A673 (cell line): ENCODE results near the gene SUSD4. TPM values are rescaled to one million over a fixed set of nuclear protein-coding genes. Genes with fewer than 3 reads are reported as not detected.

Experiments used
- BruUV-seq: library from RNA; stranded (reverse); fragments of 400-500 nt; replicated peaks from 2 replicates; lab custom pipeline; 2021; lab: Mats Ljungman, UMichigan
- CTCF ChIA-PET: fragments of 300-600 bp; sonication (Branson Sonifier 250); formaldehyde crosslinking; loops from one replicate; lab custom pipeline; 2022; ENCODE audit warnings: antibody characterized with exemption; lab: Charles Lee
- POLR2A ChIA-PET: fragments of 300-600 bp; sonication (Branson Sonifier 250); formaldehyde crosslinking; loops from one replicate; lab custom pipeline; 2022; ENCODE audit warnings: antibody characterized with exemption; ENCODE audit not compliant: low non-redundant PET; lab: Charles Lee
- DNase-seq: peaks from one replicate; pipeline ENCODE4 v3.0.0-alpha.2; 2015; ENCODE audit warnings: low spot score
- H3K27ac ChIP-seq: fragments of 200-600 bp; sonication (generic); 2 replicates; pipeline ENCODE4 v1.5.1; 2016; ENCODE audit warnings: mixed run types, low read depth, mild to moderate bottlenecking, mixed read lengths, antibody characterized with exemption, low read length; ENCODE audit not compliant: poor library complexity, severe bottlenecking
- H3K27me3 ChIP-seq: fragments of 200-600 bp; sonication (generic); replicated peaks from 2 replicates; pipeline ENCODE4 v1.6.1; 2017; ENCODE audit warnings: mixed run types, low read depth, mild to moderate bottlenecking, mixed read lengths, antibody characterized with exemption, low read length; ENCODE audit not compliant: insufficient read depth, poor library complexity
- H3K36me3 ChIP-seq: fragments of 200-600 bp; sonication (generic); 2 replicates; pipeline ENCODE4 v1.6.1; 2016; ENCODE audit warnings: mixed run types, mild to moderate bottlenecking, mixed read lengths, antibody characterized with exemption, low read length; ENCODE audit not compliant: insufficient read depth, poor library complexity, severe bottlenecking
- H3K4me1 ChIP-seq: fragments of 200-600 bp; sonication (generic); 2 replicates; pipeline ENCODE4 v1.6.1; 2017; ENCODE audit warnings: mixed run types, mild to moderate bottlenecking, mixed read lengths, antibody characterized with exemption, low read length; ENCODE audit not compliant: insufficient read depth, poor library complexity, severe bottlenecking
- H3K4me3 ChIP-seq: fragments of 200-600 bp; sonication (generic); 2 replicates; pipeline ENCODE4 v1.5.1; 2016; ENCODE audit warnings: low read depth, mixed run types, mild to moderate bottlenecking, mixed read lengths, low read length; ENCODE audit not compliant: poor library complexity, severe bottlenecking
- H3K9me3 ChIP-seq: fragments of 200-600 bp; sonication (generic); 2 replicates; pipeline ENCODE4 v1.6.1; 2016; ENCODE audit warnings: mixed run types, low read depth, mild to moderate bottlenecking, mixed read lengths, antibody characterized with exemption, low read length; ENCODE audit not compliant: poor library complexity, severe bottlenecking
- CTCF ChIP-seq: fragments of 300-800, 200-600 bp; sonication (generic); conservative IDR thresholded peaks from 2 replicates; pipeline ENCODE4 v1.5.1; 2017; ENCODE audit warnings: low read depth, mild to moderate bottlenecking, antibody characterized with exemption, low read length, moderate library complexity, mixed read lengths
- EZH2 ChIP-seq: fragments of 200-600 bp; sonication (generic); IDR thresholded peaks from 2 replicates; pipeline ENCODE4 v1.6.1; 2017; ENCODE audit warnings: borderline replicate concordance, low read depth, mild to moderate bottlenecking, mixed read lengths, antibody characterized with exemption, low read length; ENCODE audit not compliant: poor library complexity, severe bottlenecking
- intact Hi-C: fragments of 100-400 bp; cut with micrococcal nuclease; formaldehyde crosslinking; loops from one replicate; pipeline ENCODE4 v1.10.0; 2022; ENCODE audit not compliant: unreplicated experiment
- total RNA-seq: library from RNA; stranded (reverse); gene quantifications from 2 replicates; pipeline ENCODE4 v1.2.3, GENCODE V29; 2021

The SUSD4 gene
- total RNA-seq, 1 experiment from 2014 or later = not detected

DNA sequence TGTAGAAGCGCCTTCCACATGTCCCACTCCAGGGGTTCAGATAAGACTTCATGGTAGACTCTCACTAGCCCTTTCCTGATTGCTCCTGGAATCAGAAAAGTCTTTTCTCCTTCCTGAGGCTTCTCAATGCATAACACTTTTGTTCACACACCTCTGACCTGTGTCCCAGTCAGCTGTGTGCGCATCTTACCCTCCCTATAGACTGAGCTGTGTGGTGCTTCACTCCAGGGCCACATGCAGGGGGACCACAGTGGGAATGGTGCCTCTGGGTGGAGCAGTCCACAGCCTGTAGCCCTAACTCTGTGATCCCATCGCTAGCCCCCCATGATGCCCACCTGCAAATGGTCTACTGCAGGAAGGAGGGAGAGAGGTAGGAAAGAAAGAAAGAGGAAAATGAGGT, 136.9 kb downstream of the SUSD4 start:
- POLR2A ChIA-PET = no interaction called here
- Histone ChIP-seq H3K9me3 (no peaks in the 10 kb centered on the region), H3K4me1 (no peaks in the 10 kb centered on the region), H3K36me3 (no peaks in the 10 kb centered on the region), H3K27ac (no peak overlapping the region), H3K27me3 (no peaks in the 10 kb centered on the region), H3K4me3 (no peak overlapping the region)
- intact Hi-C loops = no loop called here
- no TSS peak for BruUV-seq
- CTCF ChIA-PET = no interaction called here
- no peak for DNase-seq
- TF ChIP-seq CTCF (no peak), EZH2 (no peak)

- CTCF ChIA-PET = no interaction called here
- DNase-seq = no peak
- Histone ChIP-seq H3K27ac (no peak overlapping the region), H3K4me3 (no peak overlapping the region), H3K4me1 (no peaks in the 10 kb centered on the region), H3K27me3 (no peaks in the 10 kb centered on the region), H3K9me3 (no peaks in the 10 kb centered on the region), H3K36me3 (no peaks in the 10 kb centered on the region)
- TF ChIP-seq CTCF = no peak
- no peak for TF ChIP-seq EZH2
- POLR2A ChIA-PET = no interaction called here
- no TSS peak for BruUV-seq
- intact Hi-C loops = no loop called here
Measured at GRCh38 chr1:223226271-223226670, 137.7 kb downstream of the SUSD4 start.

DNA sequence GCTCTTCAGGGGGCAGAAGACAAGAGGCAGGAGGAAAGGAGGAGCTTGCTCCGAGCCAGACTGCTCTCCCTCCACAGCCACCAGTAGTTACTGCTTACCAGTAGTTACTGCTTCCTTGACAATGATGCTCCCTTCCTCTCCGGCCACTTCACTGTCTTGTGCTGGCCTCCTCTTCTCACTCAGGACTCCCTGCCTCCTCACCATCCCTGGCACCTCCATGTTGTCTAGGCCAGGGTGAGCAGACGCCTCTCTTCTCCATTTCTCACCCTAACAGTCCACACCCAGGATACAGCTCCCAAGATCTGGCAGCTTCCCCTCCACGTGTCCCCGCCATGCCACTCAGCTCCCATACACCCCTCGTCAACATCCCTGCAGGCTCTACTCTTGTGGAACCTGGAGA, 138.5 kb downstream of the SUSD4 start:
- no peak for DNase-seq
- no peak overlapping the region for H3K27ac ChIP-seq
- intact Hi-C loops = no loop called here
- H3K36me3 ChIP-seq = no peaks in the 10 kb centered on the region
- CTCF ChIA-PET = no interaction called here
- POLR2A ChIA-PET = no interaction called here
- no peaks in the 10 kb centered on the region for H3K27me3 ChIP-seq
- no peak overlapping the region for H3K4me3 ChIP-seq
- H3K4me1 ChIP-seq = no peaks in the 10 kb centered on the region
- TF ChIP-seq CTCF (no peak), EZH2 (no peak)
- no TSS peak for BruUV-seq
- no peaks in the 10 kb centered on the region for H3K9me3 ChIP-seq
